Vagina (tissue), 2 donors: ENCODE data around the gene MIEF1.

Source experiments
- POLR2A ChIP-seq, 2 donors: fragments of 450-650 bp; IDR thresholded peaks; one replicate each; pipeline ENCODE4 v1.6.1; 2017; ENCODE audit warnings: antibody characterized with exemption in 2 of 2, mild to moderate bottlenecking in 2 of 2, moderate library complexity in 2 of 2
- TF ChIP-seq, protein P1 (sequence below), 3 experiments: fragments of 450-650 bp in 2 of 3; fragments of 200-600 bp in 1 of 3; sonication (generic) in 1 of 3; IDR thresholded peaks; one replicate each; pipeline ENCODE4 v1.5.1; 2017 to 2019; ENCODE audit warnings: antibody characterized with exemption in 3 of 3, mild to moderate bottlenecking in 2 of 3, moderate library complexity in 2 of 3

- no peak for TF ChIP-seq POLR2A (IDR thresholded peaks at IDR 0.05)
- TF ChIP-seq, protein P1, sequence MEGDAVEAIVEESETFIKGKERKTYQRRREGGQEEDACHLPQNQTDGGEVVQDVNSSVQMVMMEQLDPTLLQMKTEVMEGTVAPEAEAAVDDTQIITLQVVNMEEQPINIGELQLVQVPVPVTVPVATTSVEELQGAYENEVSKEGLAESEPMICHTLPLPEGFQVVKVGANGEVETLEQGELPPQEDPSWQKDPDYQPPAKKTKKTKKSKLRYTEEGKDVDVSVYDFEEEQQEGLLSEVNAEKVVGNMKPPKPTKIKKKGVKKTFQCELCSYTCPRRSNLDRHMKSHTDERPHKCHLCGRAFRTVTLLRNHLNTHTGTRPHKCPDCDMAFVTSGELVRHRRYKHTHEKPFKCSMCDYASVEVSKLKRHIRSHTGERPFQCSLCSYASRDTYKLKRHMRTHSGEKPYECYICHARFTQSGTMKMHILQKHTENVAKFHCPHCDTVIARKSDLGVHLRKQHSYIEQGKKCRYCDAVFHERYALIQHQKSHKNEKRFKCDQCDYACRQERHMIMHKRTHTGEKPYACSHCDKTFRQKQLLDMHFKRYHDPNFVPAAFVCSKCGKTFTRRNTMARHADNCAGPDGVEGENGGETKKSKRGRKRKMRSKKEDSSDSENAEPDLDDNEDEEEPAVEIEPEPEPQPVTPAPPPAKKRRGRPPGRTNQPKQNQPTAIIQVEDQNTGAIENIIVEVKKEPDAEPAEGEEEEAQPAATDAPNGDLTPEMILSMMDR (IDR thresholded peaks at IDR 0.05), result no peak
Observed at GRCh38 chr22:39492186-39492585, 9.9 kb upstream of the MIEF1 start.
